Measurements from ENCODE around the gene EPHB1.
"Not testable (repeated sequence)": the region's sequence is repeated elsewhere in the genome, so short reads cannot be mapped to it uniquely, and the experiment has no call there.

Gene EPHB1

DNA sequence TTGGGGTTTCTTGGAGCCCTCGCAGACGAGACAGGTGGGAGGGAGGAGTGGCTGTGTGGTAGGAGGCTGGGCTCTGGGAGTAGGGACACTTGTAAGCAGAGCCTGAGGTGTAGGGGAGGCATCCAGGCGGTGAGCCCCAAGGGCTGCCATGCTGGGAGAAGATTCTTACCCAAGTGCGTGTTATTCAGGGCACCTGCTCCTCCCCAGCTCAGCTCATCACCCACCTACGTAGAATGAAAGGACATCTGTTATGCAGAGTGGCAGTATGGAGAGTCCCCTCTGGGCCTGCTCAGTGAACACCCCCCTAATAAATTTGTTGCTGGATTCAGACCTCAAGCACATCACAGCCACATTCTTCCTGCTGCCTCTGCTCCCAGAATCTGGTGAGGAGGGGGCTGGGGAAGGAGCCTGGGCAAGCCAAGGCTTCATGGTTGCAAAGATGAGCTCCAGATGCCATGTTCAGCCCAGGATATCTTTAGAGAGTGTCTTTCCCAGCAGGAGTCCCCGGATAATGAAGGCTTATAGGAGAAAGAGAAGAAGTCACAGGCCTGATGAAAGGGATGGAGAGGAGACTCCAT, 261.8 kb downstream of the EPHB1 start:
- DNase-seq, result no peak

GRCh38 chr3:135057996-135058395, 262.9 kb downstream of the EPHB1 start:
- no peak for DNase-seq

- DNase-seq, result no peak
Observed at GRCh38 chr3:135059580-135059979, 264.5 kb downstream of the EPHB1 start.

DNA sequence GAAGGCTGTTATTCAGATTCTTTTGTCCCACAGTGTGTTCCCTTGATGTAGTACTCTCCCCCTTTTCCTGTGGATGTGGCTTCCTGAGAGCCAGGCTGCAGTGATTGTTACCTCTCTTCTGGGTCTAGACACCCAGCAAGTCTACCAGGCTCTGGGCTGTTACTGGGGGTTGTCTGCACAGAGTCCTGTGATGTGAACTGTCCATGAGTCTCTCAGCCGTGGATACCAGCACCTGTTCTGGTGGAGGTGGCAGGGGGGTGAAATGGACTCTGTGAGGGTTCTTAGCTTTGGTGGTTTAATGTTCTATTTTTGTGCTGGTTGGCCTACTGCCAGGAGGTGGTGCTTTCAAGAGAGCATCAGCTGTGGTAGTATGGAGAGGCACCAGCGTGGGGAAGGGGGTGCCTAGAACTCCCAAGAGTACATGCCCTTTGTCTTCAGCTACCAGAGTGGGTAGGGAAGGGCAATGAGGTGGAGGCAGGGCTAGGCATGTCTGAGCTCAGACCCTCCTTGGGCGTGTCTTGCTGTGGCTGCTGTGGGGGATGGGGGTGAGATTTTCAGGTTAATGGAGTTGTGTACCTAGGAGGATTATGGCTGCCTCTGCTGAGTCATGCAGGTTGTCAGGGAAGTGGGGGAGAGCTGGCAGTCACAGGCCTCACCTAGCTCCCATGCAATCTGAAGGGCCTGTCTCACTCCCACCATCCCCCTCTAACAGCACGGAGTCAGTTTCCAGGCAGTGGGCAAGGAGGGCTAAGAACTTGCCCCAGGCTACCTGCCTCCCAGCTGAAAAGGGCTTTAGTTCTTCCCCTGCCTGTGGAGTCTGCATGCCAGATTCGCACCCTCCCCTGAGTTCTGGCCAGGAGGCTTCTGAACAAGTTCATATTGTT, 272.0 kb downstream of the EPHB1 start:
- not testable (repeated sequence) for DNase-seq

- no peak for DNase-seq
Observed at GRCh38 chr3:135068011-135068410, 273.0 kb downstream of the EPHB1 start.

- no peak for DNase-seq
Observed at GRCh38 chr3:135069406-135069805, 274.3 kb downstream of the EPHB1 start.

DNA sequence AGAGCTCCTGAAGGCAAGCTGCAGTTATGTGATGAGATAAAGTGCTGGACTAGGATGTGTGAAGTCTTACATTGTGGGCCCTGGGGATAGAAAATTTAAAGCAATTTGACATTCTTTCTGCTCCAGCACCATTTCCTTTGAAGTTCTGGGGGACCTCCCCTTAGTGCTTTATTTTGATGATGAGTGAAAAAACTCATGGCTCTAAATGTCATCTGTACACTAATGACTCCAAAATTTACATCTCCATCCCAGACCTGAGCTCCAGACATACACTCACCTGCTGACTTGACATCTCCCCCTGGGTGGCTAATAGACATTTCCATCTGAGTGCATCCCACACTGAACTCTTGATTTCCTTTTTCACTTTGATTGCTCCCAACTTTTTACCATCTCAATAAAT, 276.4 kb downstream of the EPHB1 start:
- no peak for DNase-seq

DNA sequence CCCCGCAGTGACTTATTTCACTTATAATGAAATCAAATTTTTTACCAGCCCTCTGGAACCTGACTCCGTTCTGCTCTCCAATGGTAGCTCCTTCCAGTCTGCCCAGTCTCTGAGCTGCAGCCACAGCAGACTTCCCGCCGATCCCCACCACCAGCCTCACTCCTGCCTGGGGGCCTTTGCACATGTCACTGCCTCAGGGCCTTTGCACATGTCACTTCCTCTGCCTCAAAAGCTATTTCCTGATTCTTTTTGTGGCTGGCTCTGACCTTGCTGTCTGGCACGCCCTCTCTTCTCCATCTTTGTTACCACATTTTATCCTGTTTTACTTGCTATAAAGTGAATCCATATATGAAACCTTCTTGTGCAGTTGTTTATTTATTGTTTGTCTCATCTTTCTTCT, 277.4 kb downstream of the EPHB1 start:
- no peak for DNase-seq

DNA sequence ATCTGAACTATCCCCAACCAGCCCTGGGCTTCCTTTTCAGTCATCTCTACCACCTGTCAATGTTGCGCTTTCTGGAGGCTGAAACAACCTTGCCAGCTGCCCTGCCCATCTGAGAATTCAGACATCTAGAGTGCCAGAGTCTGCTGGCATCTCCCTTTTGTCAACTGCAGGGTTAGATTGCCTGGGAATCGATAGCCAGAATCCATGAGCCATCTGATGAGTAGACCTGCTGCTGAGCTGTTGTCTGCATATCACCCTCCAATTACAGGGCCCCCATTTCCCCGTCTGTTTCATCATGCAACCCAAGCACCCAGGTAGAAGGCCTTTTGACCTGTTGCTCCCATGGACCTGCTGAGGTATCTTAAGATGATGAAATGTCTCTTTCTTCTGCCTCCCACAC, 280.1 kb downstream of the EPHB1 start:
- no peak for DNase-seq

DNA sequence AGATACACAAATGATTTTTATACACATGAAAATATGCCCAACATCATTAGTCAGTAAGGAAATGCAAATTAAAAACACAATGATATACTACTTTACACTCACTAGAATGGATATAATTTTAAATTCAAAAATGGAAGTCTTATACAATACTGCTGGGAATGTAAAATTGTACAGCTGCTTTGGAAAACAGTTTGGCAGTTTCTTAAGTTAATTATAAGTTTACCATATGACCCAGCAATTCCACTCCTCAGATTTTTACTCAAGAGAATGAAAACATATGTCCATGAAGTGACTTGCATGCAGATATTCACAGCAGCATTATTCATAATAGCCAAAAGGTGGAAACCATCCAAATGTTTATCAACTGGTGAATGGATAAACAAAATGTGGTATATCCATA, 281.3 kb downstream of the EPHB1 start:
- DNase-seq, result no peak

DNA sequence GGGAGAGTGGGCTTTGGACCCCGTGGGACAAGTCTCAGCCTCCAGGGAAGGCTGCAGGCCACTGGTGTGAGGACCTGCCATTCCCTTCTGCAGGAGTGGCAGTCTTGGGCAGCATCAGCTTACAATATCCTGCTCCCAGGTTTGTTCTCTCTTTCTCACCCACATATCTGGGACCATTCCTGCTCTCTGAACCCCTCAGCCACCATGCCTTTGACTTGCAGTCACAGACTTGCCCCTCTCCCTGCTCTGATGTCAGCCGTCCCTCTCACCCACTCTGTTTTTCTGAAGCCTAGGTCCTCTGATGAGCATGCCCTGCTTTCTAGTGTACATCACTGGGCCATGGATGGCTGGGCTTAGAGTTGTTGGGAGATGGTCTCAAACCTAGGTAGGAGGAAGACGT, 282.1 kb downstream of the EPHB1 start:
- DNase-seq, result no peak

DNA sequence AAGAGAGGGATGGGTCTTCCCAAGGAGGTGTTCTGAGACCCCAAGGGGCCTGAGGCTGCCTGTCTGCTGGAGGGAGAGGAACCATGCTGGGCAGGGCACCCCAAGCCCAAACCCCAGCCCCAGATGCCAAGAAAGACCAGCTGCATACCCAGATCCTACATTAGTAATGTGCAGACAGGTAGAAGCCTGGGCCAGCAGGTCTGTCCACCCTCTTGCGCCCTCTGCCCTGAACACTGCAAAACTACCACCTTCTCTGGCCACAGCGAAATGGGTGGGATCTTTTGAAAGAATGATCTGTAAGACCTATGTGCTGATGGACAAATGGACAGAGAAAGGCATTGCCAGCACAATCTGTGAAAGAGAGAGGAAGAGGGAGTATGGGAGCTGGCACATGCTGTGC, 283.2 kb downstream of the EPHB1 start:
- DNase-seq, result no peak

- no peak for DNase-seq
Observed at GRCh38 chr3:135079095-135079494, 284.0 kb downstream of the EPHB1 start.

GRCh38 chr3:135081451-135081850, 286.4 kb downstream of the EPHB1 start:
- DNase-seq, result no peak

- no peak for DNase-seq
Observed at GRCh38 chr3:135081856-135082434, 286.9 kb downstream of the EPHB1 start.

GRCh38 chr3:135082706-135083105, 287.6 kb downstream of the EPHB1 start:
- no peak for DNase-seq

- DNase-seq, result no peak
Observed at GRCh38 chr3:135083179-135083578, 288.1 kb downstream of the EPHB1 start.

DNA sequence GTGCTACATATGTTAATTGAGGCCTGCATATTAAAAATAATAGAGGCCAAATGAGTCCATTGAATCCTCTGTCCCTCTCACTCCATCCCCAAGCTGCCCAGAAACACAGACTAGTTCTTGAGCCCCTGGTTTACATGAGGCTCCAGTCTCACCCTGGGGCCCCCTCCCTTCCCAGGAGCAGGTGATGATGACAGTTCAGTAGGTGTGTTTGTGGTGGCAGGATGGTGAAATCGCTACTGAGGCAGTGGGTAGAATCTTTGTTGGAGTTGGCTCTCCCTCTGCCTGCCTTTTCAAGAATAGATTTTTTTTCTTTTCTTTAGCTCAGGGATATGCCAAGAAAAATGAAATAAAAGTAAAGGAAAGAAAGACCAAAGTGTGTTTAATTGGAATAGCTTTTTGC, 288.7 kb downstream of the EPHB1 start:
- no peak for DNase-seq

GRCh38 chr3:135084405-135084804, 289.3 kb downstream of the EPHB1 start:
- no peak for DNase-seq

DNA sequence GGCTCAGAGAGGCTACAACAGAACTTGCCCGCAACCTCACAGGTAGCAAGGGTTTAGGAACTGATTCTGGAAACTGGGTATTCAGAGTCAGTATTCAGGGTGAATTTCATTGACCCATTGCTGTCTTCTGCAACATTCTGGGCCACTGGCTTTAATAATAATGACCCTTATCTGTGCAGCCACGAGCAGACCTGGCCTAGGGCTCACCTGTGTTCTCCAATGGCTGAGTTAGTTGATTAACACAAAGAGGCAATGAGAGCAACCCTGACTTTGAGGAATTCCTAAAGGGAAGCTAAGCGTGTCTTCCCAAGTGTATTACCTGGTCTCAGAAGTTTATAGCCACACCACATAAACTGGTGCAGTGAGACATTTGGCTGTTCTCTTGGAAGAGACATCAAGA, 289.9 kb downstream of the EPHB1 start:
- no peak for DNase-seq

- DNase-seq, result no peak
Observed at GRCh38 chr3:135085652-135086436, 290.8 kb downstream of the EPHB1 start.

DNA sequence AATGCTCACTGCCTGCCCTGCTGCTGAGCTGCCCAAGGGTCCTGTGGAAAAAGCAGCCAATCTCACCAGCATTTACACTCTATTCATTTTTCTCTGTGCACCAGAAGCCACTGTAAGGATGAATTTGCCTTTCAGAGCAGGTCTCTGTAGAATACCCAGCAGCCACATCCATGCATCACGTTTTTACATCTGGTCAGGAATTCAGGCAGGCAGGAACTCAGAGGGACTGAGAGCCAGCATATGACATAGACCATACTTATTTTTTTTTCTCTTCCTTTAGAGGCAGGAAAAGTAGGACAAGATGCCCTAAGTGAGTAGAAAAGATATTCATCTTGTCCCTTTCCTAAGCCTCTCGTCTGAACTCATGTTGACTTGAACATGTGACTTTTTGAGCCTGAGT, 292.7 kb downstream of the EPHB1 start:
- DNase-seq, result no peak

GRCh38 chr3:135089451-135089850, 294.4 kb downstream of the EPHB1 start:
- DNase-seq, result no peak
